HEK293T (cell line): ENCODE measurements around the gene AGTPBP1.

ENCODE experiments used
- CTBP1 ChIP-seq: fragments of 450-650 bp; IDR thresholded peaks from 2 replicates; pipeline ENCODE4 v1.6.1; 2016; ENCODE audit warnings: borderline replicate concordance
- FOXA1 ChIP-seq: fragments of 450-650 bp; IDR thresholded peaks from 2 replicates; pipeline ENCODE4 v1.6.1; 2016; ENCODE audit warnings: mild to moderate bottlenecking
- SUZ12 ChIP-seq: fragments of 450-650 bp; IDR thresholded peaks from 2 replicates; pipeline ENCODE4 v1.6.1; 2016; ENCODE audit warnings: mild to moderate bottlenecking

- TF ChIP-seq SUZ12 (no peak), FOXA1 (no peak), CTBP1 (no peak)
Measured at GRCh38 chr9:85508616-85509015, 233.1 kb downstream of the AGTPBP1 start.
